A673 (cell line): ENCODE measurements around the gene PRPH2. TPM values are rescaled to one million over a fixed set of nuclear protein-coding genes. Genes with fewer than 3 reads are reported as not detected.

Experiments
- Bru-seq: library from RNA; stranded (reverse); fragments of 400-500 nt; gene quantifications from one replicate; lab custom pipeline; 2021; lab: Mats Ljungman, UMichigan
- BruChase-seq, 2 experiments: library from RNA; stranded (reverse); fragments of 400-500 nt; gene quantifications; one replicate each; lab custom pipeline; 2021; lab: Mats Ljungman, UMichigan
- BruUV-seq: library from RNA; stranded (reverse); fragments of 400-500 nt; replicated peaks from 2 replicates; lab custom pipeline; 2021; lab: Mats Ljungman, UMichigan
- CTCF ChIA-PET: fragments of 300-600 bp; sonication (Branson Sonifier 250); formaldehyde crosslinking; loops from one replicate; lab custom pipeline; 2022; ENCODE audit warnings: antibody characterized with exemption; lab: Charles Lee
- POLR2A ChIA-PET: fragments of 300-600 bp; sonication (Branson Sonifier 250); formaldehyde crosslinking; loops from one replicate; lab custom pipeline; 2022; ENCODE audit warnings: antibody characterized with exemption; ENCODE audit not compliant: low non-redundant PET; lab: Charles Lee
- DNase-seq: peaks from one replicate; pipeline ENCODE4 v3.0.0-alpha.2; 2015; ENCODE audit warnings: low spot score
- H3K27ac ChIP-seq: fragments of 200-600 bp; sonication (generic); 2 replicates; pipeline ENCODE4 v1.5.1; 2016; ENCODE audit warnings: mixed run types, low read depth, mild to moderate bottlenecking, mixed read lengths, antibody characterized with exemption, low read length; ENCODE audit not compliant: poor library complexity, severe bottlenecking
- H3K27me3 ChIP-seq: fragments of 200-600 bp; sonication (generic); replicated peaks from 2 replicates; pipeline ENCODE4 v1.6.1; 2017; ENCODE audit warnings: mixed run types, low read depth, mild to moderate bottlenecking, mixed read lengths, antibody characterized with exemption, low read length; ENCODE audit not compliant: insufficient read depth, poor library complexity
- H3K36me3 ChIP-seq: fragments of 200-600 bp; sonication (generic); 2 replicates; pipeline ENCODE4 v1.6.1; 2016; ENCODE audit warnings: mixed run types, mild to moderate bottlenecking, mixed read lengths, antibody characterized with exemption, low read length; ENCODE audit not compliant: insufficient read depth, poor library complexity, severe bottlenecking
- H3K4me1 ChIP-seq: fragments of 200-600 bp; sonication (generic); 2 replicates; pipeline ENCODE4 v1.6.1; 2017; ENCODE audit warnings: mixed run types, mild to moderate bottlenecking, mixed read lengths, antibody characterized with exemption, low read length; ENCODE audit not compliant: insufficient read depth, poor library complexity, severe bottlenecking
- H3K4me3 ChIP-seq: fragments of 200-600 bp; sonication (generic); 2 replicates; pipeline ENCODE4 v1.5.1; 2016; ENCODE audit warnings: low read depth, mixed run types, mild to moderate bottlenecking, mixed read lengths, low read length; ENCODE audit not compliant: poor library complexity, severe bottlenecking
- H3K9me3 ChIP-seq: fragments of 200-600 bp; sonication (generic); 2 replicates; pipeline ENCODE4 v1.6.1; 2016; ENCODE audit warnings: mixed run types, low read depth, mild to moderate bottlenecking, mixed read lengths, antibody characterized with exemption, low read length; ENCODE audit not compliant: poor library complexity, severe bottlenecking
- CTCF ChIP-seq: fragments of 300-800, 200-600 bp; sonication (generic); conservative IDR thresholded peaks from 2 replicates; pipeline ENCODE4 v1.5.1; 2017; ENCODE audit warnings: low read depth, mild to moderate bottlenecking, antibody characterized with exemption, low read length, moderate library complexity, mixed read lengths
- EZH2 ChIP-seq: fragments of 200-600 bp; sonication (generic); IDR thresholded peaks from 2 replicates; pipeline ENCODE4 v1.6.1; 2017; ENCODE audit warnings: borderline replicate concordance, low read depth, mild to moderate bottlenecking, mixed read lengths, antibody characterized with exemption, low read length; ENCODE audit not compliant: poor library complexity, severe bottlenecking
- intact Hi-C: fragments of 100-400 bp; cut with micrococcal nuclease; formaldehyde crosslinking; loops from one replicate; pipeline ENCODE4 v1.10.0; 2022; ENCODE audit not compliant: unreplicated experiment
- long read RNA-seq: library from polyadenylated mRNA; stranded (forward); transcript quantifications from one replicate; pipeline ENCODE4 v2.0.0, GENCODE V29; 2022
- total RNA-seq: library from RNA; stranded (reverse); gene quantifications from 2 replicates; pipeline ENCODE4 v1.2.3, GENCODE V29; 2021

PRPH2 gene
- total RNA-seq (0.41 and 0.46 TPM in 2 replicates), Bru-seq, nascent RNA (percentile 14 among the genes with signal in this experiment), BruChase-seq, experiment 1, labeled RNA remaining after a 2-hour chase (percentile 19 among the genes with signal in this experiment), BruChase-seq, experiment 2, labeled RNA remaining after a 6-hour chase (percentile 21 among the genes with signal in this experiment)
- long read RNA-seq, result 0 reads

GRCh38 chr6:42722497-42722896 lies at the start of gene PRPH2:
Gene PRPH2 (minus strand): TSS chr6:42722597. CDS start chr6:42722334, 263 bp downstream.
- no TSS peak for BruUV-seq
- DNase-seq, result no peak
- intact Hi-C loops, result loop anchor here (10.0 kb wide), 2 partner anchors 158 to 508 kb away; partner anchors contain the start of genes MRPS10 and UBR2
- Histone ChIP-seq H3K36me3 (no peaks in the 10 kb centered on the region), H3K4me1 (peaks cover 8% of the 10 kb centered on the region), H3K4me3 (no peak within 1 kb of the TSS), H3K27me3 (no peaks in the 10 kb centered on the region), H3K27ac (no peak within 1 kb of the TSS), H3K9me3 (no peaks in the 10 kb centered on the region)
- POLR2A ChIA-PET, result no interaction called here
- CTCF ChIA-PET, result no interaction called here
- TF ChIP-seq EZH2 (no peak), CTCF (no peak)

GRCh38 chr6:42771741-42772100 lies 49.3 kb upstream of the PRPH2 start:
- CTCF ChIA-PET, result no interaction called here
- DNase-seq, result no peak
- Histone ChIP-seq H3K4me3 (no peak overlapping the region), H3K27me3 (no peaks in the 10 kb centered on the region), H3K4me1 (no peaks in the 10 kb centered on the region), H3K36me3 (no peaks in the 10 kb centered on the region), H3K9me3 (no peaks in the 10 kb centered on the region), H3K27ac (no peak overlapping the region)
- TF ChIP-seq EZH2 (no peak), CTCF (no peak)
- POLR2A ChIA-PET, result no interaction called here
- intact Hi-C loops, result no loop called here
- BruUV-seq, result no TSS peak

- intact Hi-C loops, result no loop called here
- Histone ChIP-seq H3K9me3 (no peaks in the 10 kb centered on the region), H3K36me3 (no peaks in the 10 kb centered on the region), H3K4me3 (no peak overlapping the region), H3K27ac (no peak overlapping the region), H3K27me3 (no peaks in the 10 kb centered on the region), H3K4me1 (no peaks in the 10 kb centered on the region)
- no peak for TF ChIP-seq CTCF
- no peak for TF ChIP-seq EZH2
- no peak for DNase-seq
- no TSS peak for BruUV-seq
- ChIA-PET CTCF (no interaction called here), POLR2A (interaction anchor here (0.6 kb wide), 1 partner anchor 12 kb away, joined by 6 read pairs; the partner anchor contains the start of gene BICRAL)
Observed at GRCh38 chr6:42769836-42770235, 47.4 kb upstream of the PRPH2 start.
